Lower leg skin (tissue), 4 donors: ENCODE results near the gene CXADR. TPM values are rescaled to one million over a fixed set of nuclear protein-coding genes. Genes with fewer than 3 reads are reported as not detected.

ENCODE experiments used
- DNase-seq, 2 donors: peaks; one replicate each; pipeline ENCODE4 v3.0.0-alpha.2; 2019; ENCODE audit warnings: low spot score in 2 of 2
- H3K4me3 ChIP-seq: fragments of 200-600 bp; sonication (generic); 2 replicates; pipeline ENCODE4 v1.5.1; 2017; ENCODE audit warnings: mild to moderate bottlenecking, low read depth; ENCODE audit not compliant: poor library complexity, severe bottlenecking
- POLR2A ChIP-seq, 2 donors: fragments of 450-650 bp; IDR thresholded peaks; one replicate each; pipeline ENCODE4 v1.6.1; 2016 to 2017; ENCODE audit warnings: antibody characterized with exemption in 2 of 2, mild to moderate bottlenecking in 1 of 2, moderate library complexity in 1 of 2
- WGBS, 2 donors: methylation state at CpG; one replicate each; pipeline ENCODE4 v1.1.5; 2018; 5-methylcytosine and 5-hydroxymethylcytosine counted together
- intact Hi-C: fragments of 100-400 bp; cut with DNase I; formaldehyde crosslinking; loops from one replicate; pipeline ENCODE4 v1.15.0; 2023; ENCODE audit warnings: low total_unique reads
- total RNA-seq, 4 donors: library from RNA; depleted of rRNA; stranded (reverse); fragments of >200 nt; gene quantifications; one replicate each; pipeline ENCODE4 v1.1.0, GENCODE V29; 2016
- TF ChIP-seq, protein P1 (sequence below), 3 donors: fragments of 450-650 bp; IDR thresholded peaks; one replicate each; pipeline ENCODE4 v1.5.1; 2016; ENCODE audit warnings: antibody characterized with exemption in 3 of 3, mild to moderate bottlenecking in 3 of 3, moderate library complexity in 2 of 3

The CXADR gene
- total RNA-seq, 4 donors from 2014 or later: 84.7 to 134 (median 123) TPM

DNA sequence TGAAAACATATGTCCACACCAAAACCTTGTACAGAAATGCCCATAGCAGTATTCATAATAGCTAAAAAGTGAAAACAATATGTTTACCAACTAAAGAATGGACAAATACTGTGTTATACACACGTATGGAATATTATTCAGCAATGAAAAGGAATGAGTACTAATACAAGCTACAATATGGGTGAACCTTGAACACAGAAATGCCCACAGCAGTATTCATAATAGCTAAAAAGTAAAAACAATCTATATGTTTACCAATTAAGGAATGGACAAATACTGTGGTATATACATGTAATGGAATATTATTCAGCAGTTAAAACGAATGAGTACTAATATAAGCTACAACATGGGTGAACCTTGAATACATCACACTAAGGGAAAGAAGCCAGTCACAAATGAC lies 96.8 kb downstream of the CXADR start:
- intact Hi-C loops: no loop called here

DNA sequence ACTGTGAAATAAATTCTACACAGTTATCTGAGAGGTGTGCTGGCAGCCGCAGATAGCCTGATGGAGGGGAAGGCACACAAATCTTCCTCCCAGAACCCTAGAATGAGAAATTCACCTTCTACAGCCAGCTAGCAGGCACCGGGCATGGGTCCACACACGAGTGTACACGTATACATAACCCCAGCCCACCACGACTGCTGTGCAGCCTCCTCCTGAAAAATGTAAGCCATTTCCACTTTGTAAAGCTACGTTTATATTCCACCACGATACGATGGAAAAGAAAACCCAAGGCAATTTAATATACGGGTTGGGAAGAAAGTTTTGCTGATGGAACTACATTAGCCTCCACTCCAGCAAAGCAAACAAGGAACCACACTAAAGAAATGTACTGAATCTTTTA lies 98.1 kb downstream of the CXADR start:
- WGBS, 2 donors: 14 to 21% methylated on average over 9 of the region's 9 CpGs
- TF ChIP-seq, protein P1, sequence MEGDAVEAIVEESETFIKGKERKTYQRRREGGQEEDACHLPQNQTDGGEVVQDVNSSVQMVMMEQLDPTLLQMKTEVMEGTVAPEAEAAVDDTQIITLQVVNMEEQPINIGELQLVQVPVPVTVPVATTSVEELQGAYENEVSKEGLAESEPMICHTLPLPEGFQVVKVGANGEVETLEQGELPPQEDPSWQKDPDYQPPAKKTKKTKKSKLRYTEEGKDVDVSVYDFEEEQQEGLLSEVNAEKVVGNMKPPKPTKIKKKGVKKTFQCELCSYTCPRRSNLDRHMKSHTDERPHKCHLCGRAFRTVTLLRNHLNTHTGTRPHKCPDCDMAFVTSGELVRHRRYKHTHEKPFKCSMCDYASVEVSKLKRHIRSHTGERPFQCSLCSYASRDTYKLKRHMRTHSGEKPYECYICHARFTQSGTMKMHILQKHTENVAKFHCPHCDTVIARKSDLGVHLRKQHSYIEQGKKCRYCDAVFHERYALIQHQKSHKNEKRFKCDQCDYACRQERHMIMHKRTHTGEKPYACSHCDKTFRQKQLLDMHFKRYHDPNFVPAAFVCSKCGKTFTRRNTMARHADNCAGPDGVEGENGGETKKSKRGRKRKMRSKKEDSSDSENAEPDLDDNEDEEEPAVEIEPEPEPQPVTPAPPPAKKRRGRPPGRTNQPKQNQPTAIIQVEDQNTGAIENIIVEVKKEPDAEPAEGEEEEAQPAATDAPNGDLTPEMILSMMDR (IDR thresholded peaks at IDR 0.05): no peak
- no peak for TF ChIP-seq POLR2A (IDR thresholded peaks at IDR 0.05)
- DNase-seq: no peak
- intact Hi-C loops: no loop called here
- H3K4me3 ChIP-seq: no peak overlapping the region

More for the DNA sequence above, 96.8 kb downstream of the CXADR start:
- no peak for DNase-seq
- WGBS, 2 donors: 86 to 96% methylated on average over 2 of the region's 2 CpGs
- TF ChIP-seq POLR2A (IDR thresholded peaks at IDR 0.05): no peak
- TF ChIP-seq, protein P1 (IDR thresholded peaks at IDR 0.05): no peak
- H3K4me3 ChIP-seq: no peak overlapping the region

DNA sequence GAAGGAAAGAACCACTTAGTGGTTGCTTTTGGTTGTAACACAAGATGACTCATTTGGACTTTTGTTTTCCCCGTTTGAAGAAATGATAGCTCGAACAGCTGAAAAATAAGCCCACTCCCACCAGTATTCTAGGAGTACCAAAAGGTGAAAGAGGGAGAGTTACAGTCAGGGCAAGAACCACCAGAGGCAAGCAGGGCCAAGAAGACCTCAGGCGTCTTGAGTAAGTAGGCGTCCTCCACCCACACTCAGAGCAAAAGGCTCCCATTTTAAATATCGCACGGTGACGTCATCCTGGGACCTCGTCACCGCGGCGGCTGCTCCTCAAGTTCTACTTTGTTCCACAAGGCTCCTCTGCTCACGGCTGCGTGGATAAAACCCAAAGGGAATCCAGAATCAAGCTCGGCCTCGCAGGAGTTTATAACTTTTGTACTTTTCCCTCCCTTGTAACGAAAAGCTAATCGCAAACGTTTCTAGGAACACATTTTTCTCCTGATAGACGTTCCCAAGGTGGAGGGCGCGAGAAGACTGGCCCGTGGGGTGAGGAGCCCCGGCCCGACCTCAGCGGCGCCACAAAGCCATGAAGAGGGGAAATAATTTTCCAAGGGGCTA lies 98.7 kb downstream of the CXADR start:
- peak overlapping the region; percentile 68 for H3K4me3 ChIP-seq
- WGBS, 2 donors: 0% methylated on average over 26 of the region's 26 CpGs
- intact Hi-C loops: no loop called here
- peak; percentile 91 to 97 for DNase-seq
- TF ChIP-seq, protein P1 (IDR thresholded peaks at IDR 0.05): no peak
- peak in 1 of 2 donors; percentile 39 for TF ChIP-seq POLR2A (IDR thresholded peaks at IDR 0.05)

DNA sequence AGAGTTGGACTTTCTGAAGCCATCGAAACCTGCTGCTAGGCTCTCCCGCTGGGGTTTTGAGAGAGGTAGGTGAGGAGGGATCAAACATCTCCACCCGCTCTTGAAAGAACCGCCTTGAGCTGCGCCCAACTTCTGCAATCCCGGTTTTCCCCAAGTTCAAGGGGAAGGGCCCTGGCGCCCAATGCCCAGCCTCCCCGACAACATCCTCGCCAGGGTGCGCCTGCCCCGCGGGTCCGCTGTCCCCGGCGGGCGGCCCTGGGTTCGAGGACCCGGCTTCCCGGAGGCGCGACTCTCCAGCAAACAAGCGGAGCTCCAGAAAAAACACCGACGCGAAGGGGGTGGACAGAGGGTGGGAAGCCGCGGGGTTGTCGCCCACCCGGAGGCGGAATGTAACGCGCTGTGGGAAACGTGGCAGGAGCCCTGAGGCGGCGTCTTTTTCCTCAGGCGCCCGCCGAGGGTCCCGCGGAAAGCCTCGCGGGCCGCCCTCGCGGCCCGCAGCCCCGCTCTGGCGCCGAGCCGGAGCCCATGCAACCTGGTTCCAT lies 99.3 kb downstream of the CXADR start:
- TF ChIP-seq, protein P1 (IDR thresholded peaks at IDR 0.05): no peak
- no peak for TF ChIP-seq POLR2A (IDR thresholded peaks at IDR 0.05)
- peak overlapping the region; percentile 68 for H3K4me3 ChIP-seq
- intact Hi-C loops: no loop called here
- WGBS, 2 donors: 1% methylated on average over 16 to 29 of the region's 50 CpGs
- DNase-seq: peak; percentile 33 to 90

DNA sequence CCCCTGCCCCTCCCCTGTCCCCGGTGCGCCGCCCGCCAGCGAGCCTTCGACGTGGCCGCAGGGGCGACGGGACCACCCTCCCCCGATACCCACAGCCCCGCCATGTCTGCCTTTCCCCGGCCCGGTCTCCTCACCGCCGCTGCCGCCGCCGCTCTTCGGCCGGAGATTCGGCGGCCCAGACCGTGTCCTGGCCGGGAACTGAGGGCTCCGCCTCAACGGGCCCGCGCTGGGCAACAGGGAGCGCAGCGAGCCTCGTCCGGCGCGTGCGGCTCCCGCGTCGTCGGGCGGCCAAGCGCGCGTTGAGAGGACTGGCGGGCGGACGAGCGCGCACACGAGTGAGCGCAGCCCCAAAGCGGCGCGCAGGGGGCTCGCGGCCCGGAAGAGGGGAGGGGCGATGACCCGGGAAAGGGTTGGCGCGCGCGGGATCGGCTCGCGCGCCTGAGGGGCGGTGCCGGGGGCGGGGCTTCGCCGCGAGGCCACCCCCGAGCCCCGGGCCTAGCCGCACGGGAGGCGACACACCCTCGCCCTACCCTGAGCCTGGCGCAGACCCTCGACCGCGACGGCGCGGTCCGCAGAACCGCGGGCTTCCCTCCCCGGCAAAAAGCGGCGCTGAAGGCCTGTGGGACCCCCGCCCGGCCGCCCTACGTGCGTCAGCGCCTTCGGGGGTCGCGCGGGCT lies 99.9 kb downstream of the CXADR start, which contains the start of gene BTG3:
Gene BTG3, minus strand, starts transcription at position 337 of the 677 bp plus-strand sequence. CDS start 3,757 bp downstream, outside the sequence.
- DNase-seq: peak; percentile 54 to 94
- intact Hi-C loops: no loop called here
- WGBS, 2 donors: 0 to 2% methylated on average over 24 to 74 of the region's 102 CpGs
- H3K4me3 ChIP-seq: peak within 1 kb of the TSS; percentile 68
- TF ChIP-seq POLR2A (IDR thresholded peaks at IDR 0.05): peak in 1 of 2 donors; percentile 85
- TF ChIP-seq, protein P1 (IDR thresholded peaks at IDR 0.05): no peak
